ENCODE measurements around the gene AFMID. TPM values are rescaled to one million over a fixed set of nuclear protein-coding genes. Genes with fewer than 3 reads are reported as not detected.

Gene AFMID
- total RNA-seq, 2 donors from 2014 or later = 78.9 to 94.6 TPM

DNA sequence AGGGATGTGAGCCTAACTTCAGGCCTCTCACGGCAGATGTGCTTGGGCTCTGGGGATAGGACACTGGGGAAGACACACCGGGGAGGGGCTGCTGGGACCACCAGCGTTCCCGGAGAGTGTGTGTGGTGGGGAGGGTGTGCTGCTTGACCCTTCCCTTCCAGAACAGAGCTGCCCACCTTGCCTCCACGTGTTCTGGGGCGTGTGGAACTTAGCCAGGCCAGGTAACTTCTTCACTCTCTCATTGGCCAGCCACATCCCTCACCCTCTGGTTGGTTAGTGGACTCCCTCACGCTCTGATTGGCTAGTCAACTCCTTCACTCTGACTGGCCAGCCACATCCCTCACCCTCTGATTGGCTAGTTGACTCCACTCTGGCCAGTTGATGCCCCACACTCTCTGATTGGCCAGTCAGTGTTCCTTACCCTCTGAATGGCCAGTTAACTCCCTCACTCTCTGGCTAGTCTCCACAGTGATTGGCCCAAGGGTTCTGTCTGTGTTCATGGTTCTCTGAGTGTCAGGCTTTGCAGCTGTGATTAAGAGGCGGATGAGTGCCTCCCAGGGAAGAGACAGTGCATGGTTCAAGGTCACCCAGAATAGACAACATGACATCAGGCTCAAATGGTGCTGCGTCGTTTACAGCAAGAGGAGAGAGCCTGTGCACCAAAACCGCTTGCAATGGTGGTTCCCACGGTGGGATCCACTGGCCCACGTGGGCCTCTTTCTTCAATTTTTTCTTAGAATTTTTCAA lies 54.3 kb downstream of the AFMID start:
- DNase-seq (no peak), ATAC-seq (peak; percentile 49)
- Histone ChIP-seq H3K27me3 (no peaks in the 10 kb centered on the region), H3K9me3 (no peaks in the 10 kb centered on the region), H3K27ac (no peak overlapping the region), H3K4me3 (no peak overlapping the region), H3K36me3 (replicated peaks in 1 of 2; ENCODE audit: insufficient read depth in 1 of 2, low read depth in 2 of 2) (no peaks in the 10 kb centered on the region), H3K4me1 (no peaks in the 10 kb centered on the region)
- TF ChIP-seq, protein P1, sequence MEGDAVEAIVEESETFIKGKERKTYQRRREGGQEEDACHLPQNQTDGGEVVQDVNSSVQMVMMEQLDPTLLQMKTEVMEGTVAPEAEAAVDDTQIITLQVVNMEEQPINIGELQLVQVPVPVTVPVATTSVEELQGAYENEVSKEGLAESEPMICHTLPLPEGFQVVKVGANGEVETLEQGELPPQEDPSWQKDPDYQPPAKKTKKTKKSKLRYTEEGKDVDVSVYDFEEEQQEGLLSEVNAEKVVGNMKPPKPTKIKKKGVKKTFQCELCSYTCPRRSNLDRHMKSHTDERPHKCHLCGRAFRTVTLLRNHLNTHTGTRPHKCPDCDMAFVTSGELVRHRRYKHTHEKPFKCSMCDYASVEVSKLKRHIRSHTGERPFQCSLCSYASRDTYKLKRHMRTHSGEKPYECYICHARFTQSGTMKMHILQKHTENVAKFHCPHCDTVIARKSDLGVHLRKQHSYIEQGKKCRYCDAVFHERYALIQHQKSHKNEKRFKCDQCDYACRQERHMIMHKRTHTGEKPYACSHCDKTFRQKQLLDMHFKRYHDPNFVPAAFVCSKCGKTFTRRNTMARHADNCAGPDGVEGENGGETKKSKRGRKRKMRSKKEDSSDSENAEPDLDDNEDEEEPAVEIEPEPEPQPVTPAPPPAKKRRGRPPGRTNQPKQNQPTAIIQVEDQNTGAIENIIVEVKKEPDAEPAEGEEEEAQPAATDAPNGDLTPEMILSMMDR (IDR thresholded peaks at IDR 0.05) = no peak
- no peak for TF ChIP-seq POLR2A (IDR thresholded peaks at IDR 0.05)
- intact Hi-C loops (cut with DNase I) = no loop called here
- WGBS, 2 donors = 81 to 85% methylated on average over 11 of the region's 13 CpGs

DNA sequence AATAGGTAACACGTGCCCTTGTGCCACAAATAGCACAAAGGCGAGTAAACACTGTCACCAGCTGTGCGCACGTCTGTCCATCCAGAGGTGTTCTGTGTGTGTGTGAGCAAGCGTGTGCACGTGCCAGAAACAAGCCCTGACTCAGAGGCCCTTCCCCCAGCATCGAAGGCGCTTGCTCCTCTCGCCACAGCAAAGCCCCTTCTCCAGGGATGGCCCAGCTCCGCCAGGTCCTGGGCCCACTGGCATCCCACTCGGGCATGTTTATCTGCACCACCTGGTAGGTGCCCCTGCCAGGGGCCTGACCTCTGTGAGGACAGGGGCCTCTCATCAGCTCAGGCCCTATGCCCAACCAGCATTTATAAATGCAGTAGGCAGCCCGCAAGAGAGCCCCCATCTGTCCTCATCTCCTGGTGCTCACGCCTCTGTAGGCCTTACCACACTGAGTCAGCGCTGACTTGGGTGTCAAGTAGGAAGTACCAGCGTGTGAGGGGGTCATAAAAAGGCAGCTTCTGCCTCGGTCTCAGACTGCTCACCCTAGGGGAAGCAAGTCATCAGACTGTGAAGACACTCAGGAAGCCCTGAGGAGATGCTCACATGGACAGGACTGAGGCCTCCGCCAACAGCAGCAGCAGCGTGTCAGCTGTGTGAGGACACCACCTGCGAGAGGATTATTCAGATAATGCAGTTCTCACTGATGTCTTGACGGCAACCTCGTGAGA lies 55.0 kb downstream of the AFMID start:
- WGBS, 2 donors = 77 to 88% methylated on average over 16 to 21 of the region's 21 CpGs
- Histone ChIP-seq H3K27me3 (no peaks in the 10 kb centered on the region), H3K4me1 (no peaks in the 10 kb centered on the region), H3K9me3 (no peaks in the 10 kb centered on the region), H3K27ac (no peak overlapping the region), H3K4me3 (no peak overlapping the region), H3K36me3 (replicated peaks in 1 of 2; ENCODE audit: insufficient read depth in 1 of 2, low read depth in 2 of 2) (no peaks in the 10 kb centered on the region)
- intact Hi-C loops (cut with DNase I) = no loop called here
- ATAC-seq = no peak
- TF ChIP-seq POLR2A (IDR thresholded peaks at IDR 0.05) = no peak
- TF ChIP-seq, protein P1 (IDR thresholded peaks at IDR 0.05) = no peak
- DNase-seq = no peak

DNA sequence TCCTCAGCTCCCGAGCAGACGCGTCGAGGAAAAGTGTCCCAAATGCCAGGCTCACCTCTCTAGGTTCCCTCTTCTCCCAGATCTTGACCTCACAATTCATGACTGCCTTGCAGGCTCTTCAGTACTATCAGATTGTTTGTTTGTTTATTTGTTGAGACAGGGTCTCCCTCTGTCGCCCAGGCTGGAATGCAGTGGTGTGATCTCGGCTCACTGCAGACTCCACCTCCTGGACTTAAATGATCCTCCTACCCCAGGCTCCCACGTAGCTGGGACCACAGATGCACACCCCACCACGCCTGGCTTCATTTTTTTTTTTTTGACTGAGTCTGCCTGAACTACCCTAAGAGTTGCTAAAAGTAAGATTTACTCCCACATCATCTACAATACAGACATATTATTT lies 60.1 kb downstream of the AFMID start:
- no peak for TF ChIP-seq POLR2A (IDR thresholded peaks at IDR 0.05)
- TF ChIP-seq, protein P1 (IDR thresholded peaks at IDR 0.05) = no peak
- intact Hi-C loops (cut with DNase I) = no loop called here
- no peak overlapping the region for H3K4me3 ChIP-seq
- WGBS, 2 donors = 76 to 80% methylated on average over 8 of the region's 8 CpGs
- peaks cover 12% of the 10 kb centered on the region for H3K4me1 ChIP-seq
- no peak for ATAC-seq
- no peak overlapping the region for H3K27ac ChIP-seq
- H3K36me3 ChIP-seq (replicated peaks in 1 of 2; ENCODE audit: insufficient read depth in 1 of 2, low read depth in 2 of 2) = no peaks in the 10 kb centered on the region
- no peak for DNase-seq
- H3K27me3 ChIP-seq = no peaks in the 10 kb centered on the region
- no peaks in the 10 kb centered on the region for H3K9me3 ChIP-seq

- intact Hi-C loops (cut with DNase I) = no loop called here
- ATAC-seq (no peak), DNase-seq (peak in 1 of 4 donors; percentile 18)
- H3K36me3 ChIP-seq (replicated peaks in 1 of 2; ENCODE audit: insufficient read depth in 1 of 2, low read depth in 2 of 2) = no peaks in the 10 kb centered on the region
- 67 to 75% methylated on average over 17 to 29 of the region's 30 CpGs for WGBS, 2 donors
- peaks cover 18% of the 10 kb centered on the region for H3K4me1 ChIP-seq
- H3K27ac ChIP-seq = no peak overlapping the region
- TF ChIP-seq, protein P1 (IDR thresholded peaks at IDR 0.05) = no peak
- no peak for TF ChIP-seq POLR2A (IDR thresholded peaks at IDR 0.05)
- no peak overlapping the region for H3K4me3 ChIP-seq
- no peaks in the 10 kb centered on the region for H3K27me3 ChIP-seq
- no peaks in the 10 kb centered on the region for H3K9me3 ChIP-seq
Measured at GRCh38 chr17:78248051-78248914, 61.1 kb downstream of the AFMID start.

All from body of pancreas (tissue), 4 donors.